UCSD-AML1 (cell line): ENCODE measurements around the gene SMAD3.
"Not testable (repeated sequence)": the region's sequence is repeated elsewhere in the genome, so short reads cannot be mapped to it uniquely, and the experiment has no call there.

Experiments
- DNase-seq: peaks from one replicate; lab custom pipeline; 2025; ENCODE audit not compliant: unreplicated experiment; lab: John Stamatoyannopoulos, UW

SMAD3 gene

GRCh38 chr15:67108122-67108961 is 42.9 kb downstream of the SMAD3 start:
- DNase-seq = no peak

GRCh38 chr15:67109141-67110034 is 44.0 kb downstream of the SMAD3 start:
- peak; percentile 39 for DNase-seq

DNA sequence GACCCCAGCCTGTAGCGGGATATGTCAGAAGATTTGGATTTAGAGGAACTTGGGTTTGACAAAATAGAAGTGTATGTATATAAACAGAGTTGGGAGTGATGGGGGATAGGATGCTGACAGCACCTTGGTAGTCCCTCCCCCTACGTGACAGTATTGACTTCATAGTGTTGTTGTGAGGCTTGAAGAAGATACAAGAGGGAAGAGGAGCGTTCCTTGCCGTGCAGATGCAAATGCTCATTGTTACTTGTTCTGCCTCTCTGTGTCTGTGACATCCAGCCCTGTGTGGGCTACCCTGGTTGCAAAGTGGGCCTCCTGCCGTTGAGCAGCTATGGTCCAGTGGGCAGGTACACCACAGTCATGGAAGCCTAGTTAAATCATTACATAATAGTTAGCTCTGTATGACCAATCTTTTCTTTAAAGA is 45.0 kb downstream of the SMAD3 start:
- no peak for DNase-seq

DNA sequence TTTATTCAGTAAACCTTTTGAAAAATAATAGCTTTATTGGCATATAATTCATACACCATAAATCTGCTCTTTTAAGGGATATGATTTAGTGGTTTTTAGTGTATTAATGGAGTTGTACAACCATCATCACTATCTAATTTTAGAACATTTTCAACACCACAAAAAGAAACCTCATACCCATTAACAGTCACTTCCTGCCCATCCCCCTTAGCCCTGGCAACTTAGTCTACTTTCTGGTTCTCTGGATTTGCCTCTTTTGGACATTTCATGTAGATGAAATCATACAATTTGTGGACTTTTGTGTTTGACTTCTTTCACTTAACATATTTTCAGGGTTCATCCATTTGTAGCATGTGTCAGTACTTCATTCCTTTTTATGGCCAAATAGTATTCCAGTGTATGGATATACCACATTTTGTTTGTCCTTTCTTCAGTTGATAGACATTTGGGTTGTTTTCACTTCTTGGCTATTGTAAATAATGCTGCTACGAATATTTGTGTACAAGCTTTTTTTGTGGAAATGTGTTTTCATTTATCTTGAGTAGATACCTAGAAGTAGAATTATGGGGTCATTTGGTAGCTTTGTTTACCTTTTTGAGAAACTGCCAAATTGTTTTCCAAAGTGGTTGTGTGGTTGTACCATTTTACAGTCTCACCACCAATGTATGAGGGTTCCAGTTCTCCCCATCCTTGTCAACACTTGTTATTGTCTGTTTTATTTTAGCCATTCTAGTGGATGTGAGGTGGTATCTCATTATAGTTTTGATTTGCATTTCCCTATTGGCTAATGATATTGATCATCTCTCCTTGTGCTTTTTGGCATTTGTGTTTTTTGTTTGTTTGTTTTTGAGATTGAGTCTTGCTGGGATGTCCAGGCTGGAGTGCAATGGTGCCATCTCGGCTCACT is 45.8 kb downstream of the SMAD3 start:
- no peak for DNase-seq

- DNase-seq = no peak
Measured at GRCh38 chr15:67114046-67114445, 48.6 kb downstream of the SMAD3 start.

- no peak for DNase-seq
Measured at GRCh38 chr15:67114846-67115585, 49.6 kb downstream of the SMAD3 start.

DNA sequence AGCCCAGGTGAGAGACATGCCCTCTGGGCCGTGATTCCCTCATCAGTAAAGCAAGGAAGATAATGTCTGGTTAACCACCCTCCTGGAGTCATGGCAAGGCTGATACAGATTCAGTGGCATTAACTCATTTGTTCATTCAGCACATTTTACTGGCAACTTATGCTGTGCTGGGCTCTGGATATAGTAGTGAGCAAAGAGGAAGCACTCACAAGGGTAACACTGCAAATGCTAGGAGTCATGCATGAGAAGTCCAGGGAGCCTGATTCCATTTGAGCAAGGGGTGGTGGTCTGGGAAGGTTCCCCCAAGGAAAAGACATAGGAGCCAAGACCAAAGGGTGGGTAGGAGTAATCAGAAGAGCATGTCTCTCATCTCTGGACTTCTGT is 50.2 kb downstream of the SMAD3 start:
- no peak for DNase-seq

- no peak for DNase-seq
Measured at GRCh38 chr15:67116742-67117141, 51.3 kb downstream of the SMAD3 start.

GRCh38 chr15:67117370-67117769 is 52.0 kb downstream of the SMAD3 start:
- DNase-seq = no peak

DNA sequence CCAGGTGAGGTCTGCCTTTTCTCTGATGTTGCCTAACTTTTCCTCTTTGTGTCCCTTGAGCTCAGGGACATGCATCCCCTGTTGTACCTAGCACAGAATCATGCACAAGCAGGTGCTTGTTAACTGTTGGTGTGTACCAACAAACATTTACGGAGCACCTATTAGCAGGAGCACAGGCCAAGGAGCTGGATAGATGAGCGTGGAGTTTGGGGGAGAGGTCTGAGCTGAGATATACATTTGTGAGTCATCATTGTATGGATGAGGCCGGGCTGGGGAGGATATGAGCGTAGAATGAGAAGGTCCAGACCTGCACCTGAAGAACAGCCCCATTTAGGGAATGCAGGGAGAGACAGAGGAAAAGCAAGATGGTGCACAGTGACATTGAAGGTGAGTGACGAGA is 53.4 kb downstream of the SMAD3 start:
- no peak for DNase-seq

DNA sequence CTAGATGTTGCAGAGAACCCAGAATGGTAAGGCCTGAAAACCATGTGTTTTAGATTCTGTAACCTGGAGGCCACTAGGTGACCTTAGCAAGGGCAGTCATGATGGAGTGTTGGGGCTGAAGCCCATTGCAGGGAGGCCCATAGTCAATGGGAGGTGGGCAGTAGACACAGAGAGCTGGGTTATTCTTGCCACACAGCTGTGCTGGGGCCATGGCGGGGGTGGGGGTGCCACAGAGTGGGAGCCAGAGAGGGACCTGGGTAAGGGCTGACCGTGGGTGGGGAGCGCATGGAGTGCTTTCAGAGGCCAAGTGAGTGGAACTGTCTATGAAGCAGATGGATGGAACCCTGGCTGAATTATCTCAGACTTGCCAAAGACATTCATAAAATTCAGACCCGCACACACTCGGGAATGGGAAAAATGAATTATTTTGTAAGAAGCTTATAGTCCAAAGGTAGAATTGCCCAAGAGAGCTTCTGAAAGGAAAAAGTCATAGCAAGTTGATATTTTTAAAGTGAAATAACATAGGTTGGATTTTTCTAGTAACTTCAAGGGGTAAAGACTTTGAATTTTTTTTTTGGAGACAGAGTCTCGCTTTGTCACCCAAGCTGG is 53.9 kb downstream of the SMAD3 start:
- DNase-seq = no peak

GRCh38 chr15:67120009-67120838 is 54.8 kb downstream of the SMAD3 start:
- no peak for DNase-seq

DNA sequence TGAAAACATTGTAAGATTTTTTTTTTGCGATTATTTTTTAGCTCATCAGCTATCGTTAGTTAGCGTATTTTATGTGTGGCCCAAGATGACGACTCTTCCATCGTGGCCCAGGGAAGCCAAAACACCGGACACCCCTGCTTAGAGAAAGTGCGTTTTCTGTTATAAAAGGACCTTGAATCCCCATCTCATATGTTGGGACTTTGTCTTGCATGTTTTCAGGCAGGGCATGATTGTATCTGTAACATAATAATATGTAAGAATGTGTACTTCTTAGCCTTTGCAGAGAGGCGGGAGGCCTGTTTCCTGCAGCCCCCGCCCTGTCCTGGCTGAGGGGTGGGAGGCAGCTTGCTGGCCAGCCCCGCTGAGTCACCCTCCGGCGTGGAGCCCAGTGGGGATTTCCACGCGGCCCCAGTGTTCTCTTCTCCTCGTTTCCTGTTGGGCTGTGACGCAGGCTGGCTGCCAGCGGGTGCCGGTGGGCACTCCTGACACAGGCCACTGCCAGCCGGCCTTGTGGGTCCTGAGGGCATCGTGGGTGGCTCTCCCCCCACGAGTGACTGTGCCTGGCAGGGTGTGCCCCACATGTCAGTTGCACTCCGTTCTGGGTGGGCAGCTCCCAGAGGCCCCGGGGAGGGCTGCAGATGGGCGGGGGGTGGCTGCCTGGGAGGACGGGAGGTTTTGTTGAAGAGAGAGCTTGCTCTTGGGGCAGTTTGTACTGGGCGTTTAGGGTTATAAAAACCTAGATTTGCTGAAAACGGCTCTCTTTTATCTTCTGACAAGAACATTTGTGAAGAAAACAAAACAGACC is 55.6 kb downstream of the SMAD3 start:
- DNase-seq = peak; percentile 83

- DNase-seq = no peak
Measured at GRCh38 chr15:67121644-67122605, 56.5 kb downstream of the SMAD3 start.

- not testable (repeated sequence) for DNase-seq
Measured at GRCh38 chr15:67122816-67123215, 57.4 kb downstream of the SMAD3 start.

DNA sequence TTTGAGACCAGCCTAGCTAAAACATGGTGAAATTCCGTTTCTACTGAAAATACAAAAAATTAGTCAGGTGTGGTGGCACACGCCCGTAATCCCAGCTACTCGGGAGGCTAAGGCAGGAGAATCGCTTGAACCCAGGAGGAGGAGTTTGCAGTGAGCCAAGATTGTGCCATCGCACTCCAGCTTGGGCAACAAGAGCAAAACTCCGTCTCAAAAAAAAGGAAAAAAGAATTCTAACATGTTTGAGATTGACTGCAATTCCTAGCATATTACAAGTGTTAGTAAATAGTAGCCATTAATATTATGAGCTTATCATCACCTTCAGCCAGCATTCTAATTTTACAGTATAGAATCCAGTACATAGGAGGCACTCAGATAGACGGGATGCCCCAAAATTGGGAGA is 57.9 kb downstream of the SMAD3 start:
- DNase-seq = not testable (repeated sequence)

DNA sequence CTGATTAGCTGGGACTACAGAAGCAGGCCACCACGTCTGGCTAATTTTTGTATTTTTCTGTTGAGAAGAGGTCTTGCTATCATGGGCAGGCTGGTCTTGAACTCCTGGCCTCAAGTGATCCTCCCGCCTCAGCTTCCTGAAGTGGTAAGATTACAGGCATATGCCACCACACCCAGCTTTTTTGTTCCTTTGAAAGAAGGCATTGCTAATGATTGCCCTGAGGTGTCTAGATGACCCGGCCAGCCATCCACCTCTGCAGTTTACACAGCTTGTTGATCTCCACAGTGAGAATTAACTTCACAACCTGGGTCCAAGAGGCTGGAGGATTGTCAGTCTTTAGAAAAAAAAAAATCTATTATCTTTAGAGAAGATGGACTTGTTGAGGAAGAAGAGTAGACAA is 58.7 kb downstream of the SMAD3 start:
- DNase-seq = no peak
